GM23338 (cell line): ENCODE data around the gene S1PR1. TPM values are rescaled to one million over a fixed set of nuclear protein-coding genes. Genes with fewer than 3 reads are reported as not detected.

Experiments
- ATAC-seq: fragments of 200-7000 bp; cut with Tn5 transposase; 3 replicates; pipeline ENCODE4 v1.9.1; 2020
- DNase-seq: peaks from one replicate; pipeline ENCODE4 v3.0.0-alpha.2; 2015; ENCODE audit warnings: low spot score
- H2AFZ ChIP-seq: fragments of 200-600 bp; sonication (generic); 2 replicates; pipeline ENCODE4 v1.8.0; 2016; ENCODE audit warnings: antibody characterized with exemption, mild to moderate bottlenecking, moderate library complexity
- H3F3A ChIP-seq: fragments of 200-600 bp; sonication (generic); replicated peaks from 2 replicates; pipeline ENCODE4 v1.8.0; 2017; ENCODE audit warnings: antibody characterized with exemption, mixed run types, low read depth
- H3K27ac ChIP-seq: fragments of 200-600 bp; sonication (generic); 2 replicates; pipeline ENCODE4 v1.6.1; 2016; ENCODE audit warnings: low read depth
- H3K27me3 ChIP-seq: fragments of 200-600 bp; sonication (generic); 2 replicates; pipeline ENCODE4 v1.8.0; 2016; ENCODE audit warnings: mild to moderate bottlenecking, mixed run types, moderate library complexity; ENCODE audit not compliant: insufficient read depth
- H3K36me3 ChIP-seq: fragments of 200-600 bp; sonication (generic); 2 replicates; pipeline ENCODE4 v1.8.0; 2016; ENCODE audit warnings: mild to moderate bottlenecking; ENCODE audit not compliant: insufficient read depth
- H3K4me1 ChIP-seq: fragments of 200-600 bp; sonication (generic); 2 replicates; pipeline ENCODE4 v1.8.0; 2016; ENCODE audit warnings: mild to moderate bottlenecking, moderate library complexity; ENCODE audit not compliant: insufficient read depth
- H3K4me2 ChIP-seq: fragments of 200-600 bp; sonication (generic); 2 replicates; pipeline ENCODE4 v1.7.1; 2017; ENCODE audit warnings: mixed run types
- H3K4me3 ChIP-seq: fragments of 200-600 bp; sonication (generic); 2 replicates; pipeline ENCODE4 v1.6.1; 2016; ENCODE audit warnings: mixed run types
- H3K79me2 ChIP-seq: fragments of 200-600 bp; sonication (generic); replicated peaks from 2 replicates; pipeline ENCODE4 v1.8.0; 2017; ENCODE audit warnings: mild to moderate bottlenecking; ENCODE audit not compliant: insufficient read depth
- H3K9me2 ChIP-seq: fragments of 200-600 bp; sonication (generic); 2 replicates; pipeline ENCODE4 v1.8.0; 2017; ENCODE audit not compliant: insufficient read depth
- H4K20me1 ChIP-seq: fragments of 200-600 bp; sonication (generic); replicated peaks from 2 replicates; pipeline ENCODE4 v1.8.0; 2017; ENCODE audit warnings: mild to moderate bottlenecking; ENCODE audit not compliant: insufficient read depth
- H3K27ac Mint-ChIP-seq: 2 replicates; pipeline ENCODE4 v1.8.0; 2020; ENCODE audit warnings: inconsistent platforms, mild to moderate bottlenecking, moderate library complexity, mixed read lengths
- H3K27me3 Mint-ChIP-seq: 3 replicates; pipeline ENCODE4 v1.8.0; 2022; ENCODE audit warnings: low read depth, mild to moderate bottlenecking, moderate library complexity, mixed read lengths, inconsistent platforms; ENCODE audit not compliant: insufficient read depth, poor library complexity
- H3K36me3 Mint-ChIP-seq: 3 replicates; pipeline ENCODE4 v1.8.0; 2021; ENCODE audit warnings: low read depth, mild to moderate bottlenecking, inconsistent platforms, moderate library complexity, mixed read lengths
- H3K4me1 Mint-ChIP-seq: 3 replicates; pipeline ENCODE4 v1.8.0; 2020; ENCODE audit warnings: mild to moderate bottlenecking, inconsistent platforms, mixed read lengths
- H3K4me3 Mint-ChIP-seq: 3 replicates; pipeline ENCODE4 v1.8.0; 2021; ENCODE audit warnings: moderate library complexity, mild to moderate bottlenecking, inconsistent platforms, mixed read lengths
- H3K9me3 Mint-ChIP-seq: 3 replicates; pipeline ENCODE4 v1.8.0; 2020; ENCODE audit warnings: moderate library complexity, mild to moderate bottlenecking, inconsistent platforms, mixed read lengths
- CREB1 ChIP-seq: fragments of 250-450 bp; sonication (Bioruptor Pico); IDR thresholded peaks from 2 replicates; pipeline ENCODE4 v1.5.0; 2020; ENCODE audit warnings: low read depth, mild to moderate bottlenecking, moderate library complexity
- EZH2 ChIP-seq: fragments of 200-600 bp; sonication (generic); IDR thresholded peaks from one replicate; pipeline ENCODE4 v1.8.0; 2017; ENCODE audit warnings: antibody characterized with exemption, mild to moderate bottlenecking, low read depth; ENCODE audit not compliant: unreplicated experiment
- EZH2phosphoT487 ChIP-seq: fragments of 200-600 bp; sonication (generic); IDR thresholded peaks from one replicate; pipeline ENCODE4 v1.8.1; 2018; ENCODE audit warnings: antibody characterized with exemption; ENCODE audit not compliant: unreplicated experiment
- JUNB ChIP-seq: IDR thresholded peaks from one replicate; pipeline ENCODE4 v1.6.1; 2016; ENCODE audit warnings: antibody characterized with exemption; ENCODE audit not compliant: unreplicated experiment
- NANOG ChIP-seq: IDR thresholded peaks from 2 replicates; pipeline ENCODE4 v1.6.1; 2016; ENCODE audit warnings: antibody characterized with exemption, borderline replicate concordance
- POLR2AphosphoS5 ChIP-seq: IDR thresholded peaks from 2 replicates; pipeline ENCODE4 v1.6.1; 2016; ENCODE audit warnings: antibody characterized with exemption, low read depth
- STAT1 ChIP-seq: IDR thresholded peaks from one replicate; pipeline ENCODE4 v1.6.1; 2016; ENCODE audit warnings: antibody characterized with exemption; ENCODE audit not compliant: unreplicated experiment
- ZNF114 ChIP-seq: fragments of 250-450 bp; sonication (Bioruptor Pico); IDR thresholded peaks from 2 replicates; pipeline ENCODE4 v1.5.0; 2020; ENCODE audit warnings: mild to moderate bottlenecking, moderate library complexity
- ZNF331 ChIP-seq: fragments of 250-450 bp; sonication (Bioruptor Pico); IDR thresholded peaks from 2 replicates; pipeline ENCODE4 v1.5.0; 2020; ENCODE audit warnings: low read depth, mild to moderate bottlenecking, moderate library complexity
- polyA plus RNA-seq: library from polyadenylated mRNA; unstranded; fragments of >200 nt; fragmentation: Nextera tagmentation; extraction: Ambion mirVana; gene quantifications from 2 replicates; pipeline ENCODE4 v1.2.1, GENCODE V29; 2016
- total RNA-seq: library from RNA; depleted of rRNA; stranded (reverse); fragments of >200 nt; shearing (Covaris generic); gene quantifications from 2 replicates; pipeline ENCODE4 v1.2.3, GENCODE V29; 2014
- TF ChIP-seq, protein P1 (sequence below): IDR thresholded peaks from one replicate; pipeline ENCODE4 v1.6.1; 2018; ENCODE audit warnings: antibody characterized with exemption; ENCODE audit not compliant: unreplicated experiment
- TF ChIP-seq, protein P2 (sequence below): fragments of 250-450 bp; sonication (Bioruptor Pico); IDR thresholded peaks from 2 replicates; pipeline ENCODE4 v1.5.0; 2020; ENCODE audit warnings: mild to moderate bottlenecking, moderate library complexity
- TF ChIP-seq, protein P3 (sequence below), 2 experiments: fragments of 200-600 bp in 1 of 2; sonication (generic) in 1 of 2; conservative IDR thresholded peaks; 2 replicates each; pipeline versions ENCODE4 v1.5.1 to v1.6.1; 2016 to 2017; ENCODE audit warnings: antibody characterized with exemption in 2 of 2, low read depth in 2 of 2, mild to moderate bottlenecking in 2 of 2, moderate library complexity in 1 of 2
- TF ChIP-seq, protein P4 (sequence below): IDR thresholded peaks from 2 replicates; pipeline ENCODE4 v1.6.1; 2016; ENCODE audit warnings: antibody characterized with exemption

S1PR1 gene
- total and polyA plus RNA-seq, 2 experiments from 2014 or later = 2.6 to 4.1 TPM

DNA sequence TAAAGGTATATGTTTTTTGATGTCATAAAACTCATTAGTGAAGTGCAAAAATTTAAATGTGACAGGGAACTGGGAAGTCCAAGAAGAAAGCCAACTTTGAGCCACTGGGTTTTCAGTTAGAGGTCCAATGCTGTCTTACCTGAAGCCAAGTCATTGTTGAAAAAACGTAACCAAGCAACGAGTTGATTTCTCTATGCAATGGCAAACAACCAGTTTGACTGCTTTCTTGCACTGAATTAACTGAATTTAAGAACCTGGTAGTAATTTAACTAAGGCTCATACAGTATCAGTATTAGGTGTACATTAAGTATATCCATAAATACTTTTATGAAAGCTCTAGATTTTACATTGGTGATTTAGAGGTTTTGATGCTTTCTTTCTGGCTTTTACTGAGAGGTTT is 20.2 kb upstream of the S1PR1 start:
- peak; percentile 35; the same call in 2 of the 3 replicates for ATAC-seq

More for the DNA sequence above, 20.2 kb upstream of the S1PR1 start:
- no peak overlapping the region for H3K27ac ChIP-seq
- Mint-ChIP-seq H3K4me1 (peaks cover 13% of the 10 kb centered on the region), H3K9me3 (no peaks in the 10 kb centered on the region), H3K27ac (no peak overlapping the region), H3K4me3 (no peak overlapping the region), H3K36me3 (no peaks in the 10 kb centered on the region), H3K27me3 (no peaks in the 10 kb centered on the region)
- no peaks in the 10 kb centered on the region for H3K36me3 ChIP-seq
- H3K9me2 ChIP-seq = no peaks in the 10 kb centered on the region
- DNase-seq = peak; percentile 63
- H3K27me3 ChIP-seq = no peaks in the 10 kb centered on the region
- TF ChIP-seq EZH2 (no peak), STAT1 (no peak), JUNB (no peak), EZH2phosphoT487 (no peak), NANOG (no peak), POLR2AphosphoS5 (no peak), ZNF331 (CRISPR knock-in tag) (no peak), ZNF114 (CRISPR knock-in tag) (no peak), CREB1 (no peak)
- TF ChIP-seq, protein P1, sequence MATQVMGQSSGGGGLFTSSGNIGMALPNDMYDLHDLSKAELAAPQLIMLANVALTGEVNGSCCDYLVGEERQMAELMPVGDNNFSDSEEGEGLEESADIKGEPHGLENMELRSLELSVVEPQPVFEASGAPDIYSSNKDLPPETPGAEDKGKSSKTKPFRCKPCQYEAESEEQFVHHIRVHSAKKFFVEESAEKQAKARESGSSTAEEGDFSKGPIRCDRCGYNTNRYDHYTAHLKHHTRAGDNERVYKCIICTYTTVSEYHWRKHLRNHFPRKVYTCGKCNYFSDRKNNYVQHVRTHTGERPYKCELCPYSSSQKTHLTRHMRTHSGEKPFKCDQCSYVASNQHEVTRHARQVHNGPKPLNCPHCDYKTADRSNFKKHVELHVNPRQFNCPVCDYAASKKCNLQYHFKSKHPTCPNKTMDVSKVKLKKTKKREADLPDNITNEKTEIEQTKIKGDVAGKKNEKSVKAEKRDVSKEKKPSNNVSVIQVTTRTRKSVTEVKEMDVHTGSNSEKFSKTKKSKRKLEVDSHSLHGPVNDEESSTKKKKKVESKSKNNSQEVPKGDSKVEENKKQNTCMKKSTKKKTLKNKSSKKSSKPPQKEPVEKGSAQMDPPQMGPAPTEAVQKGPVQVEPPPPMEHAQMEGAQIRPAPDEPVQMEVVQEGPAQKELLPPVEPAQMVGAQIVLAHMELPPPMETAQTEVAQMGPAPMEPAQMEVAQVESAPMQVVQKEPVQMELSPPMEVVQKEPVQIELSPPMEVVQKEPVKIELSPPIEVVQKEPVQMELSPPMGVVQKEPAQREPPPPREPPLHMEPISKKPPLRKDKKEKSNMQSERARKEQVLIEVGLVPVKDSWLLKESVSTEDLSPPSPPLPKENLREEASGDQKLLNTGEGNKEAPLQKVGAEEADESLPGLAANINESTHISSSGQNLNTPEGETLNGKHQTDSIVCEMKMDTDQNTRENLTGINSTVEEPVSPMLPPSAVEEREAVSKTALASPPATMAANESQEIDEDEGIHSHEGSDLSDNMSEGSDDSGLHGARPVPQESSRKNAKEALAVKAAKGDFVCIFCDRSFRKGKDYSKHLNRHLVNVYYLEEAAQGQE = no peak
- TF ChIP-seq, protein P2, sequence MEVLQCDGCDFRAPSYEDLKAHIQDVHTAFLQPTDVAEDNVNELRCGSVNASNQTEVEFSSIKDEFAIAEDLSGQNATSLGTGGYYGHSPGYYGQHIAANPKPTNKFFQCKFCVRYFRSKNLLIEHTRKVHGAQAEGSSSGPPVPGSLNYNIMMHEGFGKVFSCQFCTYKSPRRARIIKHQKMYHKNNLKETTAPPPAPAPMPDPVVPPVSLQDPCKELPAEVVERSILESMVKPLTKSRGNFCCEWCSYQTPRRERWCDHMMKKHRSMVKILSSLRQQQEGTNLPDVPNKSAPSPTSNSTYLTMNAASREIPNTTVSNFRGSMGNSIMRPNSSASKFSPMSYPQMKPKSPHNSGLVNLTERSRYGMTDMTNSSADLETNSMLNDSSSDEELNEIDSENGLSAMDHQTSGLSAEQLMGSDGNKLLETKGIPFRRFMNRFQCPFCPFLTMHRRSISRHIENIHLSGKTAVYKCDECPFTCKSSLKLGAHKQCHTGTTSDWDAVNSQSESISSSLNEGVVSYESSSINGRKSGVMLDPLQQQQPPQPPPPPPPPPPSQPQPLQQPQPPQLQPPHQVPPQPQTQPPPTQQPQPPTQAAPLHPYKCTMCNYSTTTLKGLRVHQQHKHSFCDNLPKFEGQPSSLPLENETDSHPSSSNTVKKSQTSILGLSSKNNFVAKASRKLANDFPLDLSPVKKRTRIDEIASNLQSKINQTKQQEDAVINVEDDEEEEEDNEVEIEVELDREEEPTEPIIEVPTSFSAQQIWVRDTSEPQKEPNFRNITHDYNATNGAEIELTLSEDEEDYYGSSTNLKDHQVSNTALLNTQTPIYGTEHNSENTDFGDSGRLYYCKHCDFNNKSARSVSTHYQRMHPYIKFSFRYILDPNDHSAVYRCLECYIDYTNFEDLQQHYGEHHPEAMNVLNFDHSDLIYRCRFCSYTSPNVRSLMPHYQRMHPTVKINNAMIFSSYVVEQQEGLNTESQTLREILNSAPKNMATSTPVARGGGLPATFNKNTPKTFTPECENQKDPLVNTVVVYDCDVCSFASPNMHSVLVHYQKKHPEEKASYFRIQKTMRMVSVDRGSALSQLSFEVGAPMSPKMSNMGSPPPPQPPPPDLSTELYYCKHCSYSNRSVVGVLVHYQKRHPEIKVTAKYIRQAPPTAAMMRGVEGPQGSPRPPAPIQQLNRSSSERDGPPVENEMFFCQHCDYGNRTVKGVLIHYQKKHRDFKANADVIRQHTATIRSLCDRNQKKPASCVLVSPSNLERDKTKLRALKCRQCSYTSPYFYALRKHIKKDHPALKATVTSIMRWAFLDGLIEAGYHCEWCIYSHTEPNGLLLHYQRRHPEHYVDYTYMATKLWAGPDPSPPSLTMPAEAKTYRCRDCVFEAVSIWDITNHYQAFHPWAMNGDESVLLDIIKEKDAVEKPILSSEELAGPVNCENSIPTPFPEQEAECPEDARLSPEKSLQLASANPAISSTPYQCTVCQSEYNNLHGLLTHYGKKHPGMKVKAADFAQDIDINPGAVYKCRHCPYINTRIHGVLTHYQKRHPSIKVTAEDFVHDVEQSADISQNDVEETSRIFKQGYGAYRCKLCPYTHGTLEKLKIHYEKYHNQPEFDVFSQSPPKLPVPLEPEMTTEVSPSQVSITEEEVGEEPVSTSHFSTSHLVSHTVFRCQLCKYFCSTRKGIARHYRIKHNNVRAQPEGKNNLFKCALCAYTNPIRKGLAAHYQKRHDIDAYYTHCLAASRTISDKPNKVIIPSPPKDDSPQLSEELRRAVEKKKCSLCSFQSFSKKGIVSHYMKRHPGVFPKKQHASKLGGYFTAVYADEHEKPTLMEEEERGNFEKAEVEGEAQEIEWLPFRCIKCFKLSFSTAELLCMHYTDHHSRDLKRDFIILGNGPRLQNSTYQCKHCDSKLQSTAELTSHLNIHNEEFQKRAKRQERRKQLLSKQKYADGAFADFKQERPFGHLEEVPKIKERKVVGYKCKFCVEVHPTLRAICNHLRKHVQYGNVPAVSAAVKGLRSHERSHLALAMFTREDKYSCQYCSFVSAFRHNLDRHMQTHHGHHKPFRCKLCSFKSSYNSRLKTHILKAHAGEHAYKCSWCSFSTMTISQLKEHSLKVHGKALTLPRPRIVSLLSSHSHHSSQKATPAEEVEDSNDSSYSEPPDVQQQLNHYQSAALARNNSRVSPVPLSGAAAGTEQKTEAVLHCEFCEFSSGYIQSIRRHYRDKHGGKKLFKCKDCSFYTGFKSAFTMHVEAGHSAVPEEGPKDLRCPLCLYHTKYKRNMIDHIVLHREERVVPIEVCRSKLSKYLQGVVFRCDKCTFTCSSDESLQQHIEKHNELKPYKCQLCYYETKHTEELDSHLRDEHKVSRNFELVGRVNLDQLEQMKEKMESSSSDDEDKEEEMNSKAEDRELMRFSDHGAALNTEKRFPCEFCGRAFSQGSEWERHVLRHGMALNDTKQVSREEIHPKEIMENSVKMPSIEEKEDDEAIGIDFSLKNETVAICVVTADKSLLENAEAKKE (CRISPR knock-in tag) = no peak
- TF ChIP-seq, protein P3, sequence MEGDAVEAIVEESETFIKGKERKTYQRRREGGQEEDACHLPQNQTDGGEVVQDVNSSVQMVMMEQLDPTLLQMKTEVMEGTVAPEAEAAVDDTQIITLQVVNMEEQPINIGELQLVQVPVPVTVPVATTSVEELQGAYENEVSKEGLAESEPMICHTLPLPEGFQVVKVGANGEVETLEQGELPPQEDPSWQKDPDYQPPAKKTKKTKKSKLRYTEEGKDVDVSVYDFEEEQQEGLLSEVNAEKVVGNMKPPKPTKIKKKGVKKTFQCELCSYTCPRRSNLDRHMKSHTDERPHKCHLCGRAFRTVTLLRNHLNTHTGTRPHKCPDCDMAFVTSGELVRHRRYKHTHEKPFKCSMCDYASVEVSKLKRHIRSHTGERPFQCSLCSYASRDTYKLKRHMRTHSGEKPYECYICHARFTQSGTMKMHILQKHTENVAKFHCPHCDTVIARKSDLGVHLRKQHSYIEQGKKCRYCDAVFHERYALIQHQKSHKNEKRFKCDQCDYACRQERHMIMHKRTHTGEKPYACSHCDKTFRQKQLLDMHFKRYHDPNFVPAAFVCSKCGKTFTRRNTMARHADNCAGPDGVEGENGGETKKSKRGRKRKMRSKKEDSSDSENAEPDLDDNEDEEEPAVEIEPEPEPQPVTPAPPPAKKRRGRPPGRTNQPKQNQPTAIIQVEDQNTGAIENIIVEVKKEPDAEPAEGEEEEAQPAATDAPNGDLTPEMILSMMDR (conservative IDR thresholded peaks at IDR 0.05; ENCODE audit: low read depth in 2 of 2) = no peak
- TF ChIP-seq, protein P4, sequence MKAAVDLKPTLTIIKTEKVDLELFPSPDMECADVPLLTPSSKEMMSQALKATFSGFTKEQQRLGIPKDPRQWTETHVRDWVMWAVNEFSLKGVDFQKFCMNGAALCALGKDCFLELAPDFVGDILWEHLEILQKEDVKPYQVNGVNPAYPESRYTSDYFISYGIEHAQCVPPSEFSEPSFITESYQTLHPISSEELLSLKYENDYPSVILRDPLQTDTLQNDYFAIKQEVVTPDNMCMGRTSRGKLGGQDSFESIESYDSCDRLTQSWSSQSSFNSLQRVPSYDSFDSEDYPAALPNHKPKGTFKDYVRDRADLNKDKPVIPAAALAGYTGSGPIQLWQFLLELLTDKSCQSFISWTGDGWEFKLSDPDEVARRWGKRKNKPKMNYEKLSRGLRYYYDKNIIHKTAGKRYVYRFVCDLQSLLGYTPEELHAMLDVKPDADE = no peak
- no peak overlapping the region for H2AFZ ChIP-seq
- peaks cover 14% of the 10 kb centered on the region; the same call in 1 of the 2 replicates for H3K4me1 ChIP-seq
- no peaks in the 10 kb centered on the region for H3F3A ChIP-seq
- no peaks in the 10 kb centered on the region for H4K20me1 ChIP-seq
- H3K79me2 ChIP-seq = no peaks in the 10 kb centered on the region
- no peak overlapping the region for H3K4me3 ChIP-seq
- H3K4me2 ChIP-seq = peak overlapping the region; percentile 6; the same call in 1 of the 2 replicates
